Cardiac fibroblast (primary cell): ENCODE data around the gene DIAPH3.

Experiments used
- DNase-seq, 2 donors: peaks; one replicate each; pipeline versions ENCODE4 v3.0.0 to v3.0.0-alpha.2; 2010; ENCODE audit warnings: low read depth in 2 of 2
- H3K4me3 ChIP-seq, 2 donors: replicated peaks in 1 of 2; 1 replicate in 1 of 2; 2 replicates in 1 of 2; pipeline ENCODE4 v1.5.1; 2011; ENCODE audit warnings: low read depth in 2 of 2, low read length in 2 of 2, mild to moderate bottlenecking in 2 of 2, moderate library complexity in 1 of 2
- TF ChIP-seq, protein P1 (sequence below): IDR thresholded peaks from one replicate; pipeline ENCODE4 v1.5.1; 2011; ENCODE audit warnings: low read depth, mild to moderate bottlenecking, low read length, inconsistent platforms

Gene DIAPH3

DNA sequence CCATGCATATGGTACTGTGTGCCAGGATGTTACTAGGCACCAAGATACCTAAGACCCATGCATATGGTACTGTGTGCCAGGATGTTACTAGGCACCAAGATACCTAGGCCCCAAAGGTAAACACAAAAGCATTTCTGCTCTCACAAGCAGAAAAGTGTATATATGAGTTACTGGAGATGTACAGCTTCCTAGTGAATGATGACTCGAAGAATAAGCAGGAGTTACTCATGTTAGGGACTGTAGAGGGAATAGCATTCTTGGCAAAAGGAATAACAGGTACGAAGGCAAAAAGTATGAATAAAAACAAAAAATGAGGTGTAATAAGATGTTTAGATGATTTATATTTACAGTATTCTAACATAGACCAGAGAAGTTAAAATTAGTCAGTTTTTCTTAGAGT lies 383.7 kb downstream of the DIAPH3 start:
- peak in 1 of 2 donors; percentile 24 for DNase-seq

DNA sequence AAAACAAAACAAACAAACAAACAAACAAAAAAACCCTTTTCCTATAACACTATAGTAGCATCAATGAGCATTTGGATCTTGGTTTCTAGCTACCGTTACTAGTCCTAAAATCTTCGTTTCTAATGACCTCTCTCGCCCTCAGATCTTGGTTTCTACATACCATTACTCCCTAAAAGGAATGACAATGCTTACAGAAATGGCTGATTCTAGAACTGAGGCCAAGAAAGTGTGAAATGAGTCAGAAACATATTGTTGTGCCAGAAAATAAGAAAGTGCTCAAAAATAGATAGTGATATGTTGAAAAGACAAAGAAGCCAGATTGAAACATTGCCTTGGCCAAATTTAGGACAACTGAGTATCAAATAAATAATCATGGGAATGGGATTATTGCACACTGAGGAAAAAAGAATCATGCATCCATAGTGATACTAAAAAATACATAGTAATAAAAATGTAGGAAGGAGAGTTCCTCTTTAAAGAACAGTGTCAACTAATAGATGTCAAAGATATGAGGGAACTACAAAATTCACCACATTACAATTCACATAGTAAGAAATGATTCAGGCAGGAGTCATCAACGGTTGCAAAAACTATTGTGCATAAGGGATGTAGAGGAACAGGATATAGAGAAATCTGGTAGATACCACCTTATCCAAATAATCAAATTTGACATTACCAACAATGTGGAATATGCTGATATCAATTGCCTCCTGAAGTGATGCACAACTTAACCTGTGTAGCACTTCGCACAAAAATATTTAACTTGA lies 386.6 kb downstream of the DIAPH3 start:
- H3K4me3 ChIP-seq, result peak overlapping the region in 1 of 2 donors; percentile 7
- TF ChIP-seq, protein P1, sequence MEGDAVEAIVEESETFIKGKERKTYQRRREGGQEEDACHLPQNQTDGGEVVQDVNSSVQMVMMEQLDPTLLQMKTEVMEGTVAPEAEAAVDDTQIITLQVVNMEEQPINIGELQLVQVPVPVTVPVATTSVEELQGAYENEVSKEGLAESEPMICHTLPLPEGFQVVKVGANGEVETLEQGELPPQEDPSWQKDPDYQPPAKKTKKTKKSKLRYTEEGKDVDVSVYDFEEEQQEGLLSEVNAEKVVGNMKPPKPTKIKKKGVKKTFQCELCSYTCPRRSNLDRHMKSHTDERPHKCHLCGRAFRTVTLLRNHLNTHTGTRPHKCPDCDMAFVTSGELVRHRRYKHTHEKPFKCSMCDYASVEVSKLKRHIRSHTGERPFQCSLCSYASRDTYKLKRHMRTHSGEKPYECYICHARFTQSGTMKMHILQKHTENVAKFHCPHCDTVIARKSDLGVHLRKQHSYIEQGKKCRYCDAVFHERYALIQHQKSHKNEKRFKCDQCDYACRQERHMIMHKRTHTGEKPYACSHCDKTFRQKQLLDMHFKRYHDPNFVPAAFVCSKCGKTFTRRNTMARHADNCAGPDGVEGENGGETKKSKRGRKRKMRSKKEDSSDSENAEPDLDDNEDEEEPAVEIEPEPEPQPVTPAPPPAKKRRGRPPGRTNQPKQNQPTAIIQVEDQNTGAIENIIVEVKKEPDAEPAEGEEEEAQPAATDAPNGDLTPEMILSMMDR, result no peak
- peak; percentile 81 to 91 for DNase-seq

More for the DNA sequence above, 383.7 kb downstream of the DIAPH3 start:
- H3K4me3 ChIP-seq, result no peak overlapping the region
- TF ChIP-seq, protein P1, result no peak

DNA sequence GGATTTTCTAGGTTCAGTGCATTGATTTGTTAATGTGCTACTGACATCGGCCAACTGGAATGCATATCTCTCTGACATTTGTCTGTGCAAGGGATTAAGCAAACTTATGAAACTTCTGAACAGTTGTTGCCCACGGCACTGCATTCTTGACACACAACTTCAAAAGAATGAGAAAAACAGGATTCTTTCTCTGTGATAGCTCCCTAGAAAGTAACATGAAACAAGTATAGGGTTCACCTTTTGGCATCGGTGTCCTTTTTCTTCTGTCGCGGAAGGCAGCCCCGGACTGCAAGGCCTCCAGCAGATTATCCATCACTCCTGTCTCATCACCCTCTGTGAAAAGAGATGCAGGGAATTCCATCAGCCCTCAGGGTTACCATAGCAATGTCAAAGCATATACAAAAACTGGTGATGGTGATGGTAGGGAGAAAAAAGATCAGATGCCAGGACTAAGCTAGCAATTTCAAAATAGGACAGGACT lies 389.2 kb downstream of the DIAPH3 start:
- peak; percentile 63 to 66 for DNase-seq

DNA sequence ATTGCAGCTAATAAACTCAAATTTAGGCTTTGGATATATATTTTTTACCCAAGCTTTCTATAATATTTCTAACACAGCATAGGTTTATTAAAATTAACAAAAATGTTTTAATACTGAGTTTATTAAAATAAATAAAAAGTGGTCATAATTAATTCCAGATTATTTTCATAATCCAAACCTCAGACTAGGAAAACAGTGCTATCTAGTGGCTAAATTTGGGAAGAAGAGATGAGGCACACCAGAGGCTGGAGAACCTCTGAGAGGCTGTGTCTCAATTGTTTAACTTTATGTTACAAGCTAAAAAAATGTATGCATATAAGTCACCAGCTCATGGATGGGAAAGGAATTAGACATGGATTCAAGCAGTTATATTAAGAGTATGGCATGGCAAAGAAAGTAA lies 392.5 kb downstream of the DIAPH3 start:
- DNase-seq, result peak; percentile 48 to 57
- H3K4me3 ChIP-seq, result no peak overlapping the region
- TF ChIP-seq, protein P1, result peak; percentile 66

More for the DNA sequence above, 389.2 kb downstream of the DIAPH3 start:
- no peak overlapping the region for H3K4me3 ChIP-seq
- TF ChIP-seq, protein P1, result no peak

DNA sequence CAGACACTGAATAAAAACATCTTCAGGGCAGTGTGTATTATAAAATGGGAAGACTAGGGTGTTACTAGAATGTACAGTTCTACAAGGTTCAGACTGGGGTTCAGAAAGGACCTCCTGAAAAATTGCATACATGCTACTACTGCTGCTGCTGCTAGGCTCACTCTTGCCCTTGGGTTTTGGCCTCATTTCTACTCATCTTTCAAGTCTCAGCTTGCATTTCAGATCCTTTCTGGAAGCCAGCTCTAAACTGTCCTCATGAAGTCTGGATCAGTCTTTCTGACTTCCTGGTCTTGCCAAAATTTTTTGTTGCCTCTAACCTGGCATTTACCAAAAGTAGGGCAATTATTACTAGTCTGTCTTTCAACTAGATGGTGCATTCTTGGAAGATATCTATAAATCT lies 393.3 kb downstream of the DIAPH3 start:
- TF ChIP-seq, protein P1, result no peak
- H3K4me3 ChIP-seq, result no peak overlapping the region
- DNase-seq, result no peak

DNA sequence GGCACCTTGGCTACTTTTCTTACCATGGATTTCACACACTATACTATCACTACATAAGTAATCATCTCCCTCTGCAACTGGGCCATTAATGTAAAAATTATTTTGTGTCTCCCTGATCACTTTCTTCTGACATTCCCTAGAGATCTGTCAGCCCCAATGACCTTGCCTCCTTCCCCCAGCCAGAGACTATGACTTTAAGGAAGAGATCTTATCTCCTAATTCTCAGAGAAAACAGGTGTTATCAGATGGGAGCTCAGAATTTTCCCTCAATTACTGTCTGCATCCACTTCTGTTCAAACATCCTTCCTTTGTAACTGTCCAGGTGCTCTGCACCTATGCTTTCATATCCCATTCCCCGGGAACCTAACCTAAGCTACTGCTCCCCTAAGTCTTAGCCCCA lies 397.5 kb downstream of the DIAPH3 start:
- DNase-seq, result no peak
- no peak overlapping the region for H3K4me3 ChIP-seq
- TF ChIP-seq, protein P1, result no peak
